Measurements from ENCODE around the gene EYA4. TPM values are rescaled to one million over a fixed set of nuclear protein-coding genes. Genes with fewer than 3 reads are reported as not detected.

The EYA4 gene
- total RNA-seq, 4 donors from 2014 or later, result 1.4 to 3.1 (median 1.6) TPM

DNA sequence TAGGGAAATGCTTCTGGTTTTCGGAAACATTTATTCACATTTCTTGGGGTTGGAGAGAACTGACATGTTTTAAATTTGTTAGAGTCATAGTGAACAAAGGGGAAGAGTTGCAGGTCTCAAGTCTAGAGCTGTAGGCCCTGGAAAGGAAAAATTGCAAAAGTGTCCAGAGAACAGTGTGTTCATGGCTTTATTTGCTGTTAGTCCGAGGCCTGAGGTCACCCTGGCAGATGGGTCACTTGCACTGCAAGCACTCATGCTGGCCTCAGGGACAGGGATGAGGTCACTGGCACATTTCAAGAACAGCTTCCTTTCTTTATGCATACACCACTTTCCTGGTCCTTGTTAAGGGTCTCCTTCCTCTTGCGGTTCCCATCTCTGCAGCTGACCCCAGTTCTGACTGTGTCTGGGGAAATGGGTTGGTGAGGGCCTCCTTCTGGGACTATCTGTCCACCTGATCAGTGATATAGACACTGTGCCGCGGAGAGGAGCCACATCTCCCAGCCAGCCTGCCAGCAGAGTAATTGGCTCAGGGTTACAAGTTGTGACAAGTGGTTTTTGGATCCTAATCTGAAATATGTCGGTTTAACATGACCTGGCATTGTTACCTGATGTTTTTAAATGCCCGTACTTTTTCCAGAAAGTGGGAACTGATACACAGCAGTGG is 194.0 kb downstream of the EYA4 start:
- no peak for ATAC-seq
- H3K4me1 ChIP-seq, result no peaks in the 10 kb centered on the region
- WGBS, 2 donors (ENCODE audit: low coverage in 1 of 2), result 58 to 94% methylated on average over 4 to 5 of the region's 7 CpGs
- H3K4me3 ChIP-seq, result no peak overlapping the region
- H3K36me3 ChIP-seq, result no peaks in the 10 kb centered on the region
- H3K27me3 ChIP-seq, result no peaks in the 10 kb centered on the region
- no peak overlapping the region for H3K27ac ChIP-seq
- TF ChIP-seq POLR2A (IDR thresholded peaks at IDR 0.05), result no peak
- TF ChIP-seq POLR2AphosphoS5 (IDR thresholded peaks at IDR 0.05), result no peak
- no peak for TF ChIP-seq EP300 (IDR thresholded peaks at IDR 0.05)
- TF ChIP-seq, protein P1, sequence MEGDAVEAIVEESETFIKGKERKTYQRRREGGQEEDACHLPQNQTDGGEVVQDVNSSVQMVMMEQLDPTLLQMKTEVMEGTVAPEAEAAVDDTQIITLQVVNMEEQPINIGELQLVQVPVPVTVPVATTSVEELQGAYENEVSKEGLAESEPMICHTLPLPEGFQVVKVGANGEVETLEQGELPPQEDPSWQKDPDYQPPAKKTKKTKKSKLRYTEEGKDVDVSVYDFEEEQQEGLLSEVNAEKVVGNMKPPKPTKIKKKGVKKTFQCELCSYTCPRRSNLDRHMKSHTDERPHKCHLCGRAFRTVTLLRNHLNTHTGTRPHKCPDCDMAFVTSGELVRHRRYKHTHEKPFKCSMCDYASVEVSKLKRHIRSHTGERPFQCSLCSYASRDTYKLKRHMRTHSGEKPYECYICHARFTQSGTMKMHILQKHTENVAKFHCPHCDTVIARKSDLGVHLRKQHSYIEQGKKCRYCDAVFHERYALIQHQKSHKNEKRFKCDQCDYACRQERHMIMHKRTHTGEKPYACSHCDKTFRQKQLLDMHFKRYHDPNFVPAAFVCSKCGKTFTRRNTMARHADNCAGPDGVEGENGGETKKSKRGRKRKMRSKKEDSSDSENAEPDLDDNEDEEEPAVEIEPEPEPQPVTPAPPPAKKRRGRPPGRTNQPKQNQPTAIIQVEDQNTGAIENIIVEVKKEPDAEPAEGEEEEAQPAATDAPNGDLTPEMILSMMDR (IDR thresholded peaks at IDR 0.05), result no peak
- H3K9me3 ChIP-seq, result no peaks in the 10 kb centered on the region

DNA sequence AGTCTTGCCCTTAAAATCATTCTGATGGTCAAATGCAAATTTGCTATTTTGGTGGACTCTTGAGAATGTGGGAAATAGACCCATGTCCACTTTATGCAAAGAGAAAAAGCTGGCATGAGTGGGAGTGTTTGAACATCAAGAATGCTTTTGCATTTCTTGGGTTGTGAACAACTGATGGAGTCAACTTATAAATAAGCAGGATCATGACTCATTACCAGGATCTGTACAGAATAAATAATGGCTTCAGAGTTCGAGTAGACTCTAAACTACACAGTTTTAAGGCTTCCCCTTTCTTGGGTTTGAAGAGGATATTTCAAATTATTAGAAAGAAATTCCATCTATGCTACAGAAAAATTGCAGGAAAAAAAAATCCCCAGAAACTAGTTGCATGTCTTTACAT is 195.5 kb downstream of the EYA4 start:
- WGBS, 2 donors (ENCODE audit: low coverage in 1 of 2), result 0 to 57% methylated on average over 1 of the region's 1 CpG
- H3K4me3 ChIP-seq, result no peak overlapping the region
- no peaks in the 10 kb centered on the region for H3K4me1 ChIP-seq
- TF ChIP-seq EP300 (IDR thresholded peaks at IDR 0.05), result no peak
- TF ChIP-seq, protein P1 (IDR thresholded peaks at IDR 0.05), result no peak
- TF ChIP-seq POLR2AphosphoS5 (IDR thresholded peaks at IDR 0.05), result no peak
- TF ChIP-seq POLR2A (IDR thresholded peaks at IDR 0.05), result no peak
- no peak overlapping the region for H3K27ac ChIP-seq
- no peak for ATAC-seq
- H3K36me3 ChIP-seq, result no peaks in the 10 kb centered on the region
- H3K27me3 ChIP-seq, result no peaks in the 10 kb centered on the region
- no peaks in the 10 kb centered on the region for H3K9me3 ChIP-seq

DNA sequence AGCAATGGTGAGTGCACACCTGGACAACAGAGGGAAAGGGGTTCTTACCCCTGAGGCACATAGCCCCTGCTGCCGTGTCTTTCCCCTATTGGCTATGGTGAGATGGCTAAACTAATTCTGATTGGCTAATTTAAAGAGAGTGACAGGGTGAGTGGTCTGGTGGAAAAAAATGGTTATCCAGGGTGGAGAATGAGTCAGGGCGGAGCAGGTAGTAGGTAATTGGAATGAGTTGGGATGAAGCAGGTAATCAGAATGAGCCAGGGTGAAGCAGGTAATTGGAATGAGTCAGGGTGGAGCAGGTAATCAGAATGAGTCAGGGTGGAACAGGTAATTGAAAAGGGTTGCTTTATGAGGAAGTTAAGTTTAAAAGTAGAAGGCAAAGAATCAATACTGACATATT is 200.3 kb downstream of the EYA4 start:
- ATAC-seq, result no peak
- Histone ChIP-seq H3K27me3 (no peaks in the 10 kb centered on the region), H3K27ac (no peak overlapping the region), H3K9me3 (no peaks in the 10 kb centered on the region), H3K4me1 (no peaks in the 10 kb centered on the region), H3K4me3 (no peak overlapping the region), H3K36me3 (no peaks in the 10 kb centered on the region)
- 80 to 85% methylated on average over 2 of the region's 2 CpGs for WGBS, 2 donors (ENCODE audit: low coverage in 1 of 2)
- TF ChIP-seq, protein P1 (IDR thresholded peaks at IDR 0.05), result no peak
- TF ChIP-seq EP300 (IDR thresholded peaks at IDR 0.05) (no peak), POLR2A (IDR thresholded peaks at IDR 0.05) (no peak), POLR2AphosphoS5 (IDR thresholded peaks at IDR 0.05) (no peak)

DNA sequence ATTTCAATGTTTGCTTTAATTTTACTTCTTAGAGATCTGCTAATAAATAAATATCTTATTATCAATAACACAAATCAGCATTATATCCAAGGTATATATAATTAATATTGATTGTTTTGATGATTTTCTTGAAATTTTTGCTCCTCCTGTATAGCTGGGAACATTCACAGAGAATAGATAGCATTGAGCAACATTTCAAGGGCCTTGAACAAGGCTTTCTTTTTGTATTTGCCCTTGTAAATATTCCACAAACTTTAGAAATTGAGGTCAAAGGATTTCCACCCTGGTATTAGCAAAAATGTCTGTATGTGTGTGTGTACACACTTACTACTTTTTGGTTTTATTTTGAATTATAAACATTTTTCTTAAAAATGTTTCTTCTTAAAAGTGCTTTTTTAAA is 205.6 kb downstream of the EYA4 start:
- Histone ChIP-seq H3K27me3 (no peaks in the 10 kb centered on the region), H3K36me3 (no peaks in the 10 kb centered on the region), H3K4me3 (no peak overlapping the region), H3K9me3 (no peaks in the 10 kb centered on the region), H3K27ac (no peak overlapping the region), H3K4me1 (no peaks in the 10 kb centered on the region)
- TF ChIP-seq, protein P1 (IDR thresholded peaks at IDR 0.05), result no peak
- TF ChIP-seq POLR2AphosphoS5 (IDR thresholded peaks at IDR 0.05) (no peak), EP300 (IDR thresholded peaks at IDR 0.05) (no peak), POLR2A (IDR thresholded peaks at IDR 0.05) (no peak)
- ATAC-seq, result no peak

DNA sequence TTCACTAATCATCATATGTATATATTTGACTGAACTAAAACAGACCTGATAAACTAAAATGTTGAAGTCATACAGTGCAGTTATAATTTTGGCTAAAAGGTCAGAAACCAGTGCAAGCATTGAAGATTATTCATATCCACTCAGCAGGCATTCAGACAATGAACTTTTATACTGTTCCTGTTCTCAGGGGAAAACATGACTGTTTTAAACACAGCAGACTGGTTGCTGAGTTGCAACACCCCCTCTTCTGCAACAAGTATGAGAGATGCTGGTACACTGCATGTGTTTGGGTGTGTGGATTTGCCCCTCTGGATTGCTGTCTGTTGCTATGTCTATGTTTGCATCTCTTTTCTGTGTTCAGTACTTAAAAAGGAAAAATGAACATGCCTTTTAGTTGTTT is 206.8 kb downstream of the EYA4 start:
- no peak for ATAC-seq
- Histone ChIP-seq H3K27me3 (no peaks in the 10 kb centered on the region), H3K36me3 (no peaks in the 10 kb centered on the region), H3K9me3 (no peaks in the 10 kb centered on the region), H3K27ac (no peak overlapping the region), H3K4me1 (no peaks in the 10 kb centered on the region), H3K4me3 (no peak overlapping the region)
- TF ChIP-seq EP300 (IDR thresholded peaks at IDR 0.05) (no peak), POLR2AphosphoS5 (IDR thresholded peaks at IDR 0.05) (no peak), POLR2A (IDR thresholded peaks at IDR 0.05) (no peak)
- TF ChIP-seq, protein P1 (IDR thresholded peaks at IDR 0.05), result no peak
